Epithelial cell of esophagus (primary cell): Measurements from ENCODE around the gene CAPG.
"Not testable (repeated sequence)": the region's sequence is repeated elsewhere in the genome, so short reads cannot be mapped to it uniquely, and the experiment has no call there.

Source experiments
- DNase-seq: peaks from one replicate; pipeline ENCODE4 v3.0.0; 2010; ENCODE audit warnings: low read depth
- H3K4me3 ChIP-seq: 2 replicates; pipeline ENCODE4 v1.5.1; 2011; ENCODE audit warnings: mild to moderate bottlenecking, low read length, control low read depth
- TF ChIP-seq, protein P1 (sequence below): IDR thresholded peaks from 2 replicates; pipeline ENCODE4 v1.5.1; 2011; ENCODE audit warnings: low read depth, mild to moderate bottlenecking, low read length, control low read depth, inconsistent platforms; ENCODE audit not compliant: insufficient read depth; ENCODE audit errors: missing control alignments

Gene CAPG

GRCh38 chr2:85445316-85446295 is 35.4 kb upstream of the CAPG start:
- DNase-seq = peak; percentile 49
- TF ChIP-seq, protein P1, sequence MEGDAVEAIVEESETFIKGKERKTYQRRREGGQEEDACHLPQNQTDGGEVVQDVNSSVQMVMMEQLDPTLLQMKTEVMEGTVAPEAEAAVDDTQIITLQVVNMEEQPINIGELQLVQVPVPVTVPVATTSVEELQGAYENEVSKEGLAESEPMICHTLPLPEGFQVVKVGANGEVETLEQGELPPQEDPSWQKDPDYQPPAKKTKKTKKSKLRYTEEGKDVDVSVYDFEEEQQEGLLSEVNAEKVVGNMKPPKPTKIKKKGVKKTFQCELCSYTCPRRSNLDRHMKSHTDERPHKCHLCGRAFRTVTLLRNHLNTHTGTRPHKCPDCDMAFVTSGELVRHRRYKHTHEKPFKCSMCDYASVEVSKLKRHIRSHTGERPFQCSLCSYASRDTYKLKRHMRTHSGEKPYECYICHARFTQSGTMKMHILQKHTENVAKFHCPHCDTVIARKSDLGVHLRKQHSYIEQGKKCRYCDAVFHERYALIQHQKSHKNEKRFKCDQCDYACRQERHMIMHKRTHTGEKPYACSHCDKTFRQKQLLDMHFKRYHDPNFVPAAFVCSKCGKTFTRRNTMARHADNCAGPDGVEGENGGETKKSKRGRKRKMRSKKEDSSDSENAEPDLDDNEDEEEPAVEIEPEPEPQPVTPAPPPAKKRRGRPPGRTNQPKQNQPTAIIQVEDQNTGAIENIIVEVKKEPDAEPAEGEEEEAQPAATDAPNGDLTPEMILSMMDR = no peak
- no peak overlapping the region for H3K4me3 ChIP-seq

DNA sequence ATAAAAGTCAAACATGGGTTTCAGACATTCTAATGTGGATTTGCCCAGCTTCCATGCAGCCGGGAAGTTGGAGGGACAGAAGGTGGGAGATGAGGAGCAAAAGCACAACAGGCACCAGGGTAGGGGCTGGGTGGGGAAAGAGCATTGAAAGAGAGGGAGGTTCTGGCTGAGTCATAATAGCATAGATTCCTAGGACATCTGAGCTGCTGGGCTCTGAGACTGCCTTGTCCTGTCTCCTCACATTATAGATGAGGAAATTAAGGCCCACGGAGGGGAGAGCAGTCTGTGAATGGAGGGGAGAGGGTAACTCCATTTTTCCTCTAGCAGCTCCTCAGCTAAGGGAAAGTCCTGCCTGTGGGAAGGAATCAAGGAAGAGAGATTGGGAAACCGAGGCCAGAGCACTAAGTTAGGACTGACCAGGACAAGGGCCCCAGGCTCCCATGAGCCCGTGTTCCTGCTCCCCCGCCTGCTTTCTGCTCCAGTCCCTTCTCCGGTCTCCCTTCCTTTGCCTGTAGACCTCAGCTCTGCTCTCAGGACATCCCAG is 34.5 kb upstream of the CAPG start:
- TF ChIP-seq, protein P1 = no peak
- peak; percentile 35 for DNase-seq
- H3K4me3 ChIP-seq = no peak overlapping the region

DNA sequence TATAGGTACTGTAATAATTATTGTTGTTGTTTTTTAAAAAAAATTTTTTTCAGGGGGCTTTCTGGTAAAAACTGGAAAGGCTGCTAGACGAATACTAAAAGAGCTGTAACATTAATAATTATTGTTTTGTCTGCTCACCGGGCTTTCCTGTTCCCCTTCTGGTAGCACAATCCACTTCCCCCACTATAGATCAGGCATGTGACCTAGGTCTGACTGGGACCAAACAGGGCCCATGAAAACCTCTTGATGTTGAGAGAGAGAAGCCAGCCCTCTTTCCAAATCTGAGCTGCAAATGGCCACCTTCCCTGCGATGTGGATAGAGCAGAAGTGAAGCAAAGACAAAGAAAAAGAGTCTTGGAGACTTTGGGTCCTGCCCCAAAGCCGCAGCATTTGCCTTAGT is 31.7 kb upstream of the CAPG start:
- TF ChIP-seq, protein P1 = no peak
- H3K4me3 ChIP-seq = no peak overlapping the region

DNA sequence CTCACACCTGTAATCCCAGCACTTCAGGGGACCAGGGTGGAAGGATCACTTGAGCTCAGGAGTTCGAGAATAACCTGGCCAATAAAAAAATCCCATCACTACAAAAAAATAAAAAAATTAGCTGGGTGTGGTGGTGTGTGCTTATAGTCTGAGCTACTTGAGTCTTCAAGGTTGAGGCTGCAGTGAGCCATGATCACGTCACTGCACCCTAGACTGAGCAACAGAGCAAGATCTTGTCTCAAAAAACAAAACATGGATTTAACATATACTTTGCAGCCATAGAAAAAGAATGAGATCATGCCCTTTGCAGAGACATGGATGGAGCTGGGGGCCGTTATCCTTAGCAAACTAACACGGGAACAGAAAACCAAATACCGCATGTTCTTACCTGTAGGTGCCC is 30.6 kb upstream of the CAPG start:
- no peak for DNase-seq
- no peak overlapping the region for H3K4me3 ChIP-seq
- TF ChIP-seq, protein P1 = no peak

More for the DNA sequence above, 31.7 kb upstream of the CAPG start:
- no peak for DNase-seq

GRCh38 chr2:85439986-85440385 is 29.8 kb upstream of the CAPG start:
- no peak overlapping the region for H3K4me3 ChIP-seq
- DNase-seq = no peak
- TF ChIP-seq, protein P1 = no peak

GRCh38 chr2:85439569-85439968 is 29.4 kb upstream of the CAPG start:
- not testable (repeated sequence) for H3K4me3 ChIP-seq, DNase-seq

- H3K4me3 ChIP-seq = no peak overlapping the region
- DNase-seq = no peak
- TF ChIP-seq, protein P1 = no peak
These were observed 28.9 kb upstream of the CAPG start for GRCh38 chr2:85439025-85439472.
